Keratinocyte (primary cell): ENCODE measurements around the gene IL1B. TPM values are rescaled to one million over a fixed set of nuclear protein-coding genes. Genes with fewer than 3 reads are reported as not detected.

Experiments
- DNase-seq: peaks from one replicate; pipeline ENCODE4 v3.0.0-alpha.2; 2011; ENCODE audit warnings: low read depth, missing footprints, low spot score
- FAIRE-seq: peaks from 2 replicates; lab custom pipeline; 2011; peaks lifted over from hg19 to GRCh38; lab: Jason Lieb, UNC
- H2AFZ ChIP-seq: 2 replicates; pipeline ENCODE4 v1.6.0; 2012; ENCODE audit warnings: low read length, control low read depth, inconsistent platforms; ENCODE audit not compliant: control insufficient read depth
- H3K27ac ChIP-seq: 2 replicates; pipeline ENCODE4 v1.5.1; 2011; ENCODE audit warnings: low read length; ENCODE audit not compliant: control insufficient read depth, insufficient read depth
- H3K27me3 ChIP-seq: 3 replicates; pipeline ENCODE4 v1.6.0; 2011; ENCODE audit warnings: low read length; ENCODE audit not compliant: control insufficient read depth, insufficient read depth; ENCODE audit errors: extremely low read depth
- H3K36me3 ChIP-seq, 2 experiments: 2 replicates in 1 of 2; 3 replicates in 1 of 2; pipeline ENCODE4 v1.5.1; 2011; ENCODE audit warnings: low read length in 2 of 2, mild to moderate bottlenecking in 1 of 2; ENCODE audit not compliant: control insufficient read depth in 2 of 2, insufficient read depth in 2 of 2; ENCODE audit errors: extremely low read depth in 1 of 2
- H3K4me1 ChIP-seq: 3 replicates; pipeline ENCODE4 v1.5.1; 2011; ENCODE audit warnings: low read length; ENCODE audit not compliant: control insufficient read depth, insufficient read depth; ENCODE audit errors: extremely low read depth
- H3K4me2 ChIP-seq: 3 replicates; pipeline ENCODE4 v1.6.0; 2011; ENCODE audit warnings: low read depth, low read length; ENCODE audit not compliant: control insufficient read depth, insufficient read depth; ENCODE audit errors: extremely low read depth
- H3K4me3 ChIP-seq, 3 experiments: fragments of 200-600 bp in 1 of 3; sonication (generic) in 1 of 3; 2 replicates in 2 of 3; 3 replicates in 1 of 3; pipeline ENCODE4 v1.5.1; 2011 to 2016; ENCODE audit warnings: low read length in 3 of 3, mild to moderate bottlenecking in 3 of 3, control low read depth in 2 of 3, inconsistent platforms in 1 of 3, low read depth in 1 of 3, mixed read lengths in 1 of 3, mixed run types in 1 of 3, moderate library complexity in 1 of 3; ENCODE audit not compliant: control insufficient read depth in 2 of 3, insufficient read depth in 2 of 3; ENCODE audit errors: extremely low read depth in 1 of 3
- H3K79me2 ChIP-seq: 2 replicates; pipeline ENCODE4 v1.6.0; 2012; ENCODE audit warnings: low read length; ENCODE audit not compliant: control insufficient read depth, insufficient read depth
- H3K9ac ChIP-seq: 3 replicates; pipeline ENCODE4 v1.6.0; 2011; ENCODE audit warnings: low read length; ENCODE audit not compliant: control insufficient read depth, insufficient read depth; ENCODE audit errors: extremely low read depth
- H3K9me1 ChIP-seq: 3 replicates; pipeline ENCODE4 v1.6.0; 2011; ENCODE audit warnings: low read length; ENCODE audit not compliant: control insufficient read depth, insufficient read depth; ENCODE audit errors: extremely low read depth
- H3K9me3 ChIP-seq: 2 replicates; pipeline ENCODE4 v1.5.1; 2012; ENCODE audit warnings: low read depth, low read length; ENCODE audit not compliant: control insufficient read depth
- H4K20me1 ChIP-seq: 3 replicates; pipeline ENCODE4 v1.6.0; 2011; ENCODE audit warnings: low read length; ENCODE audit not compliant: control insufficient read depth, insufficient read depth; ENCODE audit errors: extremely low read depth
- EZH2 ChIP-seq: IDR thresholded peaks from one replicate; pipeline ENCODE4 v1.6.1; 2012; ENCODE audit warnings: inconsistent platforms, mild to moderate bottlenecking, low read length, moderate library complexity
- dilution Hi-C: fragments of 300-500 bp; cut with MboI; formaldehyde crosslinking; loops from one replicate; pipeline ENCODE4 v1.7.0; 2020; ENCODE audit warnings: low sequenced_read_pairs; ENCODE audit not compliant: extremely low pct_ligation_motif_present
- polyA plus RNA-seq, 5 experiments: library from polyadenylated mRNA; depleted of rRNA in 3 of 5; stranded (reverse) in 3 of 5; stranded (forward) in 1 of 5; unstranded in 1 of 5; fragments of >200 nt; gene quantifications; 1 replicate in 1 of 5; 2 replicates in 3 of 5; 3 replicates in 1 of 5; pipeline versions ENCODE4 v1.2.1 to v1.2.3, GENCODE V29; 2011 to 2012; ENCODE audit warnings: missing spikeins in 2 of 5, low read depth in 1 of 5, low replicate concordance in 1 of 5
- TF ChIP-seq, protein P1 (sequence below), 3 experiments: IDR thresholded peaks in 1 of 3; conservative IDR thresholded peaks in 1 of 3; optimal IDR thresholded peaks in 1 of 3; 2 replicates in 2 of 3; 3 replicates in 1 of 3; pipeline versions ENCODE3 to v1.5.1; 2011; ENCODE audit warnings: low read length in 3 of 3, mild to moderate bottlenecking in 3 of 3, moderate library complexity in 2 of 3, control low read depth in 1 of 3, inconsistent platforms in 1 of 3; ENCODE audit not compliant: insufficient read depth in 2 of 3; ENCODE audit errors: extremely low read depth in 1 of 3

The IL1B gene
- polyA plus RNA-seq, 1 donor (not counting 4 experiments of a cell fraction or from before 2014, with no cell fraction given), result 232 TPM

DNA sequence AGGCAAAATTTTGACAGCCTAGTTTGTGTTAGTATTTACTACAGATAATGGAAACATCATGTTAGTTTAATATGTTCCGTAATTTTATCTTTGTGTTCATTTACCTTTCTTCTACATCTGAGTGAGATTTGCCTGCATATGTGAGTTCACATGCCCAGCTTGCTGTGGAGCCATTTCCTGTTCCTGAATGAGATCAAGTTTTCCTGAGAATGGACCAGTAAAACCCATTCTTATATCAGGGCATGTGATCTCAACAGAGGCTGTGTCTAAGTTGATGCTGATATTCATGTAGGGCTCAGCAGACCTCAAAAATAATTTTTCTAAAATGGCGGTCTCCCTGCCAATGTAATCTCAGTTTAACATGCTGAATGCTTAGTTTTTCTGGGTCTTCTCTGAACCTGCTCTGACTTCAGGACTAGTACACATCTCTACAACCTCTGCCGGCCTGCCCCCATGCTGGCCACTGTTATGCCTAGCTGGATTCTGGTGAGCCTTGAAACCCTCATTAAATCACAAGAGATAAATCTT, 53.3 kb downstream of the IL1B start:
- peak overlapping the region; percentile 94 for H3K4me2 ChIP-seq
- peaks cover 27 to 44% of the 10 kb centered on the region in 2 experiments for H3K36me3 ChIP-seq
- H2AFZ ChIP-seq, result no peak overlapping the region
- dilution Hi-C loops, result no loop called here
- H3K4me3 ChIP-seq, result peak overlapping the region; percentile 70 to 83 (median 79)
- peaks cover 57% of the 10 kb centered on the region for H3K4me1 ChIP-seq
- H3K9ac ChIP-seq, result peak overlapping the region; percentile 85
- DNase-seq, result no peak
- FAIRE-seq, result peak; percentile 78
- peak overlapping the region; percentile 97 for H3K27ac ChIP-seq
- no peaks in the 10 kb centered on the region for H4K20me1 ChIP-seq
- no peaks in the 10 kb centered on the region for H3K9me1 ChIP-seq
- H3K27me3 ChIP-seq, result no peaks in the 10 kb centered on the region
- peaks cover 46% of the 10 kb centered on the region for H3K79me2 ChIP-seq
- H3K9me3 ChIP-seq, result no peaks in the 10 kb centered on the region
- TF ChIP-seq, protein P1, sequence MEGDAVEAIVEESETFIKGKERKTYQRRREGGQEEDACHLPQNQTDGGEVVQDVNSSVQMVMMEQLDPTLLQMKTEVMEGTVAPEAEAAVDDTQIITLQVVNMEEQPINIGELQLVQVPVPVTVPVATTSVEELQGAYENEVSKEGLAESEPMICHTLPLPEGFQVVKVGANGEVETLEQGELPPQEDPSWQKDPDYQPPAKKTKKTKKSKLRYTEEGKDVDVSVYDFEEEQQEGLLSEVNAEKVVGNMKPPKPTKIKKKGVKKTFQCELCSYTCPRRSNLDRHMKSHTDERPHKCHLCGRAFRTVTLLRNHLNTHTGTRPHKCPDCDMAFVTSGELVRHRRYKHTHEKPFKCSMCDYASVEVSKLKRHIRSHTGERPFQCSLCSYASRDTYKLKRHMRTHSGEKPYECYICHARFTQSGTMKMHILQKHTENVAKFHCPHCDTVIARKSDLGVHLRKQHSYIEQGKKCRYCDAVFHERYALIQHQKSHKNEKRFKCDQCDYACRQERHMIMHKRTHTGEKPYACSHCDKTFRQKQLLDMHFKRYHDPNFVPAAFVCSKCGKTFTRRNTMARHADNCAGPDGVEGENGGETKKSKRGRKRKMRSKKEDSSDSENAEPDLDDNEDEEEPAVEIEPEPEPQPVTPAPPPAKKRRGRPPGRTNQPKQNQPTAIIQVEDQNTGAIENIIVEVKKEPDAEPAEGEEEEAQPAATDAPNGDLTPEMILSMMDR (optimal IDR thresholded peaks at IDR 0.05 in 1 of 3, IDR thresholded peaks at IDR 0.05 in 1 of 3, conservative IDR thresholded peaks at IDR 0.05 in 1 of 3; ENCODE audit: extremely low read depth in 1 of 3, insufficient read depth in 2 of 3, low read length in 3 of 3), result no peak
- TF ChIP-seq EZH2, result no peak

GRCh38 chr2:112782234-112782799, 54.3 kb downstream of the IL1B start:
- Histone ChIP-seq H3K27ac (peak overlapping the region; percentile 97), H3K4me3 (peak overlapping the region; percentile 70 to 83 (median 79)), H3K4me2 (peak overlapping the region; percentile 94), H3K9me3 (no peaks in the 10 kb centered on the region), H4K20me1 (peaks cover 6% of the 10 kb centered on the region), H3K36me3 (peaks cover 36 to 53% of the 10 kb centered on the region in 2 experiments), H2AFZ (no peak overlapping the region), H3K9me1 (peaks cover under 1% of the 10 kb centered on the region), H3K4me1 (peaks cover 51% of the 10 kb centered on the region), H3K9ac (peak overlapping the region; percentile 85), H3K27me3 (no peaks in the 10 kb centered on the region), H3K79me2 (peaks cover 46% of the 10 kb centered on the region)
- dilution Hi-C loops, result no loop called here
- DNase-seq (no peak), FAIRE-seq (peak; percentile 71)
- TF ChIP-seq, protein P1 (optimal IDR thresholded peaks at IDR 0.05 in 1 of 3, IDR thresholded peaks at IDR 0.05 in 1 of 3, conservative IDR thresholded peaks at IDR 0.05 in 1 of 3; ENCODE audit: extremely low read depth in 1 of 3, insufficient read depth in 2 of 3, low read length in 3 of 3), result no peak
- no peak for TF ChIP-seq EZH2

Other genes starting within 250 kb of the IL1B start
- gene SLC20A1, start 190.8 kb downstream of the IL1B start, polyA plus RNA-seq, result 148 to 415 TPM (median 265 TPM) in 3 replicates
- 0.03 to 1.00 TPM (median 0.07 TPM) in 3 replicates for gene NT5DC4, start 115.8 kb downstream of the IL1B start, polyA plus RNA-seq
- gene CKAP2L, start 72.2 kb downstream of the IL1B start, polyA plus RNA-seq, result 1.2 to 10.9 TPM (median 9.3 TPM) in 3 replicates
- gene IL1A, start 52.3 kb downstream of the IL1B start, polyA plus RNA-seq, result 146 to 269 TPM (median 240 TPM) in 3 replicates
- gene IL37, start 74.4 kb upstream of the IL1B start, polyA plus RNA-seq, result 0.33 to 0.73 TPM (median 0.63 TPM) in 3 replicates
- gene IL36G, start 141.2 kb upstream of the IL1B start, polyA plus RNA-seq, result 8.0 to 62.8 TPM (median 20.2 TPM) in 3 replicates
- not detected in 3 replicates for gene IL36A, start 168.7 kb upstream of the IL1B start, polyA plus RNA-seq
- 0.14 to 0.21 TPM (median 0.14 TPM) in 3 replicates for gene IL36B, start 216.1 kb upstream of the IL1B start, polyA plus RNA-seq
- 1.7 to 7.9 TPM (median 3.9 TPM) in 3 replicates for gene IL36RN, start 222.4 kb upstream of the IL1B start, polyA plus RNA-seq
- 0.15 to 0.75 TPM (median 0.37 TPM) in 3 replicates for gene IL1F10, start 231.2 kb upstream of the IL1B start, polyA plus RNA-seq